ENCODE measurements around the gene PTPRD. TPM values are rescaled to one million over a fixed set of nuclear protein-coding genes. Genes with fewer than 3 reads are reported as not detected.

Gene PTPRD
- total and polyA plus RNA-seq, 2 of the 4 experiments (the other 2 are of a cell fraction) = 0.07 to 0.18 TPM

- H3K27ac ChIP-seq (ENCODE audit: insufficient read depth, low read length) = no peak overlapping the region
- H2AK9ac ChIP-seq (replicated peaks; ENCODE audit: low read depth, low read length, poor library complexity) = no peak overlapping the region
- intact Hi-C loops (cut with micrococcal nuclease) = no loop called here
- dilution Hi-C loops (cut with HindIII; ENCODE audit: low sequenced_read_pairs, unreplicated experiment) = no loop called here
- no peak overlapping the region for H2BK5ac ChIP-seq (ENCODE audit: low read depth, low read length, poor library complexity, severe bottlenecking)
- no peak overlapping the region for H3K23ac ChIP-seq (ENCODE audit: low read depth, low read length)
- H3K4me3 ChIP-seq (ENCODE audit: insufficient read depth, low read depth, low read length) = no peak overlapping the region
- no peaks in the 10 kb centered on the region for H3K9me1 ChIP-seq (ENCODE audit: insufficient read depth, low read length)
- H3K79me1 ChIP-seq (ENCODE audit: low read depth in 1 of 2, low read length in 2 of 2) = no peaks in the 10 kb centered on the region
- H4K20me1 ChIP-seq (ENCODE audit: insufficient read depth, low read length) = no peaks in the 10 kb centered on the region
- no peak overlapping the region for H4K5ac ChIP-seq (ENCODE audit: low read depth, low read length)
- H3K4me2 ChIP-seq (ENCODE audit: low read depth, low read length) = no peak overlapping the region
- in situ Hi-C loops (cut with MboI; ENCODE audit: low sequenced_read_pairs) = no loop called here
- no peak overlapping the region for H2BK15ac ChIP-seq (ENCODE audit: low read depth, low read length)
- no TSS peak for BruUV-seq (replicated peaks)
- WGBS, 2 experiments (ENCODE audit: extremely low coverage in 2 of 2, insufficient read length in 1 of 2) = no CpG with 5 or more reads among the region's 2 CpGs
- H2AK5ac ChIP-seq (ENCODE audit: low read depth, low read length) = no peak overlapping the region
- H3K56ac ChIP-seq (ENCODE audit: extremely low read depth, insufficient read depth, low read length) = no peak overlapping the region
- ATAC-seq (ENCODE audit: low read depth) = no peak
- no peak overlapping the region for H4K8ac ChIP-seq (ENCODE audit: low read depth in 2 of 2, low read length in 2 of 2)
- no peak for DNase-seq
- H3K4ac ChIP-seq (ENCODE audit: low read depth, low read length) = no peak overlapping the region
- H3K9me3 ChIP-seq (ENCODE audit: control insufficient read depth, insufficient read depth, low read length) = no peaks in the 10 kb centered on the region
- H3K27me3 ChIP-seq (ENCODE audit: control insufficient read depth, insufficient read depth, low read length) = no peaks in the 10 kb centered on the region
- ChIA-PET POLR2A (ENCODE audit: unreplicated experiment) (interaction anchor here (0.5 kb wide), 1 partner anchor 22 kb away, joined by 4 read pairs; no protein-coding TSS in a partner anchor), CTCF (no interaction called here)
- no peaks in the 10 kb centered on the region for H3K36me3 ChIP-seq (ENCODE audit: control insufficient read depth, insufficient read depth, low read length)
- no peak overlapping the region for H4K91ac ChIP-seq (ENCODE audit: insufficient read depth, low read depth, low read length)
- H2AFZ ChIP-seq (replicated peaks; ENCODE audit: low read length, poor library complexity) = no peak overlapping the region
- H3K4me1 ChIP-seq (ENCODE audit: control insufficient read depth, insufficient read depth, low read length) = no peaks in the 10 kb centered on the region
- H2BK20ac ChIP-seq (ENCODE audit: low read depth, low read length) = no peak overlapping the region
- H2BK120ac ChIP-seq (ENCODE audit: low read depth, low read length) = no peak overlapping the region
- no peak overlapping the region for H3K18ac ChIP-seq (ENCODE audit: low read depth, low read length)
- TF ChIP-seq RFX5 (IDR thresholded peaks at IDR 0.05; ENCODE audit: low read depth, low read length) (no peak), MAFK (IDR thresholded peaks at IDR 0.05; ENCODE audit: low read depth, low read length) (no peak), ELK1 (IDR thresholded peaks at IDR 0.05; ENCODE audit: borderline replicate concordance, low read depth, low read length) (no peak), POLR2A (IDR thresholded peaks at IDR 0.05; ENCODE audit: low read depth, low read length) (no peak), CHD1 (IDR thresholded peaks at IDR 0.05; ENCODE audit: low read depth, low read length) (no peak)
- H3K14ac ChIP-seq (replicated peaks; ENCODE audit: low read depth, low read length) = no peak overlapping the region
- H3K9ac ChIP-seq (ENCODE audit: low read depth, low read length) = no peak overlapping the region
Measured at GRCh38 chr9:10104774-10105173, 508.0 kb downstream of the PTPRD start.
